ENCODE results near the gene CAMK2A.

CAMK2A gene

GRCh38 chr5:150183436-150183835 lies 106.1 kb downstream of the CAMK2A start:
- DNase-seq: no peak

GRCh38 chr5:150182774-150183173 lies 106.8 kb downstream of the CAMK2A start:
- DNase-seq: no peak

GRCh38 chr5:150181766-150182545 lies 107.6 kb downstream of the CAMK2A start:
- DNase-seq: no peak

- DNase-seq: no peak
These were observed 108.5 kb downstream of the CAMK2A start for GRCh38 chr5:150181027-150181426.

GRCh38 chr5:150180241-150181026 lies 109.1 kb downstream of the CAMK2A start:
- no peak for DNase-seq

GRCh38 chr5:150179019-150179620 lies 110.5 kb downstream of the CAMK2A start:
- no peak for DNase-seq

GRCh38 chr5:150178262-150178661 lies 111.3 kb downstream of the CAMK2A start:
- no peak for DNase-seq

GRCh38 chr5:150177721-150178120 lies 111.9 kb downstream of the CAMK2A start:
- no peak for DNase-seq

- no peak for DNase-seq
These were observed 112.7 kb downstream of the CAMK2A start for GRCh38 chr5:150176745-150177477.

GRCh38 chr5:150175536-150175935 lies 114.0 kb downstream of the CAMK2A start:
- DNase-seq: no peak

GRCh38 chr5:150175076-150175475 lies 114.5 kb downstream of the CAMK2A start:
- no peak for DNase-seq

GRCh38 chr5:150174285-150174684 lies 115.3 kb downstream of the CAMK2A start:
- DNase-seq: no peak

- no peak for DNase-seq
These were observed 116.4 kb downstream of the CAMK2A start for GRCh38 chr5:150173161-150173560.

GRCh38 chr5:150172556-150172955 lies 117.0 kb downstream of the CAMK2A start:
- DNase-seq: no peak

- no peak for DNase-seq
These were observed 117.4 kb downstream of the CAMK2A start for GRCh38 chr5:150172145-150172544.
